Measurements from ENCODE around the gene ADAMTS2. TPM values are rescaled to one million over a fixed set of nuclear protein-coding genes. Genes with fewer than 3 reads are reported as not detected.

Gene ADAMTS2
- total RNA-seq, 1 experiment from 2014 or later: not detected

DNA sequence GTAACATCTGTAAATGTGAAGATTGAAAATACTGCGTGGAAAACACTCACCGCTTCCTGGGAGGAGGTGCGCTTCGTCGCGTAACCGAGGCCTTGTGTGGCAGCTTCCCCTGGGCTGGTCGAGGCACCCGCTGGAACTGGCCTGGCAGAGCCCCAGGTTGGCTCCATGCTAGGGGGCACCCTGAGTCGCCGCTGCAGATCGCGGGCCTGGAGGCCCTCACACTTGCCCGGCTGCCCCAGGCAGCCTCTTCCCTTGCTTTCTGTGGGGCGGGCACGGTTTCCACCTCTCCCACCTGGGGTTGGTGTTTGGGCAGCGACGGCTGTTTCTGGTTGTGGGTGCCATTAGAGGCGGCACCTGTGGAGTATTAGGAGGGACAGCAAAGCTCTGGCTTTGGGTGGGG is 284.2 kb downstream of the ADAMTS2 start:
- Histone ChIP-seq H3K9me2 (replicated peaks; ENCODE audit: low read length) (no peaks in the 10 kb centered on the region), H3K27ac (ENCODE audit: low read length) (no peak overlapping the region), H2AFZ (ENCODE audit: low read length) (no peak overlapping the region), H3K4me1 (ENCODE audit: insufficient read depth, low read length) (no peaks in the 10 kb centered on the region), H4K20me1 (ENCODE audit: low read length) (no peaks in the 10 kb centered on the region), H3K36me3 (ENCODE audit: low read depth, low read length) (no peaks in the 10 kb centered on the region), H3K79me2 (ENCODE audit: low read length) (no peaks in the 10 kb centered on the region), H3K4me2 (ENCODE audit: low read length) (no peak overlapping the region), H3K4me3 (ENCODE audit: low read length) (no peak overlapping the region), H3K9me3 (ENCODE audit: low read length) (no peaks in the 10 kb centered on the region; the same call in 1 of the 2 replicates), H3F3A (ENCODE audit: low read length, unreplicated experiment) (no peaks in the 10 kb centered on the region), H3K9ac (ENCODE audit: low read length) (no peak overlapping the region), H3K27me3 (ENCODE audit: low read length) (no peaks in the 10 kb centered on the region)
- DNase-seq: no peak
- ChIA-PET POLR2A (ENCODE audit: unreplicated experiment) (no interaction called here), CTCF (no interaction called here)
- no TSS peak for BruUV-seq (replicated peaks)
- TF ChIP-seq EZH2phosphoT487 (IDR thresholded peaks at IDR 0.05; ENCODE audit: borderline replicate concordance, low read length): no peak
- TF ChIP-seq CTCF (conservative IDR thresholded peaks at IDR 0.05; ENCODE audit: low read depth, low read length): no peak
- no peak for TF ChIP-seq EZH2 (IDR thresholded peaks at IDR 0.05; ENCODE audit: low read length, unreplicated experiment)
- ATAC-seq: no peak
- intact Hi-C loops (cut with micrococcal nuclease): no loop called here

Other genes with a start within 250 kb of the ADAMTS2 start
- 27.1 and 31.5 TPM in 2 replicates for gene RUFY1, start 205.1 kb upstream of the ADAMTS2 start, total RNA-seq (2014; rRNA removed)